Upper lobe of left lung (tissue), 4 donors: Measurements from ENCODE around the gene SETBP1.

Experiments used
- CTCF ChIP-seq, 6 experiments: fragments of 450-650 bp in 4 of 6; fragments of 200-600 bp in 2 of 6; sonication (generic) in 2 of 6; IDR thresholded peaks; one replicate each; pipeline ENCODE4 v1.5.1; 2016 to 2019; ENCODE audit warnings: antibody characterized with exemption in 6 of 6
- EP300 ChIP-seq, 4 donors: sonication (generic); formaldehyde crosslinking; IDR thresholded peaks; one replicate each; pipeline ENCODE4 v1.5.1; 2017; ENCODE audit warnings: antibody characterized with exemption in 4 of 4, control low read depth in 2 of 4
- POLR2A ChIP-seq, 4 donors: fragments of 450-650 bp; IDR thresholded peaks; one replicate each; pipeline ENCODE4 v1.5.1; 2016 to 2017; ENCODE audit warnings: antibody characterized with exemption in 4 of 4, mild to moderate bottlenecking in 2 of 4

- TF ChIP-seq POLR2A (IDR thresholded peaks at IDR 0.05), result no peak
- no peak for TF ChIP-seq CTCF (IDR thresholded peaks at IDR 0.05)
- TF ChIP-seq EP300 (IDR thresholded peaks at IDR 0.05), result no peak
Measured at GRCh38 chr18:44968336-44968735, 287.6 kb downstream of the SETBP1 start.
